Kidney (tissue), 14 donors: Measurements from ENCODE around the gene ARHGEF38. TPM values are rescaled to one million over a fixed set of nuclear protein-coding genes. Genes with fewer than 3 reads are reported as not detected.

Experiments used
- DNase-seq, 5 donors: peaks; one replicate each; pipeline ENCODE4 v3.0.0-alpha.2; 2013 to 2020
- FAIRE-seq: peaks from 2 replicates; lab custom pipeline; 2012; peaks lifted over from hg19 to GRCh38; lab: Jason Lieb, UNC
- H3K27ac ChIP-seq, 2 donors: one replicate each; pipeline ENCODE4 v1.7.0; 2013; ENCODE audit warnings: low read depth in 2 of 2, low read length in 2 of 2, inconsistent platforms in 1 of 2
- H3K27me3 ChIP-seq: one replicate; pipeline ENCODE4 v1.7.1; 2013; ENCODE audit warnings: low read length, inconsistent platforms; ENCODE audit not compliant: control insufficient read depth, insufficient read depth
- H3K36me3 ChIP-seq, 3 donors: one replicate each; pipeline versions ENCODE4 v1.7.0 to v1.7.1; 2013; ENCODE audit warnings: low read length in 3 of 3, control low read depth in 1 of 3, inconsistent platforms in 1 of 3; ENCODE audit not compliant: insufficient read depth in 3 of 3, control insufficient read depth in 2 of 3
- H3K4me1 ChIP-seq, 3 donors: one replicate each; pipeline versions ENCODE4 v1.7.0 to v1.7.1; 2013; ENCODE audit warnings: low read length in 3 of 3, inconsistent platforms in 1 of 3, low read depth in 1 of 3; ENCODE audit not compliant: control insufficient read depth in 2 of 3, insufficient read depth in 2 of 3
- H3K4me3 ChIP-seq, 3 donors: one replicate each; pipeline versions ENCODE4 v1.7.0 to v1.8.1; 2013; ENCODE audit warnings: low read length in 3 of 3, control low read depth in 1 of 3, inconsistent platforms in 1 of 3
- H3K9ac ChIP-seq, 3 donors: one replicate each; pipeline versions ENCODE4 v1.7.0 to v1.7.1; 2013; ENCODE audit warnings: low read length in 3 of 3, control low read depth in 1 of 3, inconsistent platforms in 1 of 3
- H3K9me3 ChIP-seq, 3 donors: one replicate each; pipeline versions ENCODE4 v1.7.0 to v1.7.1; 2013; ENCODE audit warnings: low read length in 3 of 3, control low read depth in 1 of 3, inconsistent platforms in 1 of 3; ENCODE audit not compliant: control insufficient read depth in 2 of 3, insufficient read depth in 1 of 3
- intact Hi-C: fragments of 100-400 bp; cut with DNase I; formaldehyde crosslinking; loops from one replicate; pipeline ENCODE4 v1.11.1; 2022
- polyA plus RNA-seq: library from polyadenylated mRNA; stranded (reverse); fragments of 350-450 nt; fragmentation: Illumina TruSeq; extraction: RNeasy Lipid Tissue Mini Kit (QIAGEN cat#74804); gene quantifications from one replicate; pipeline ENCODE4 v1.2.3, GENCODE V29; 2014; ENCODE audit warnings: low read depth, low replicate concordance; ENCODE audit not compliant: insufficient read depth
- total RNA-seq: library from RNA; stranded (reverse); fragmentation: NEBNext Ultra II Directional; extraction: Animal tissue kit (Norgen Biotek cat#: 25700); gene quantifications from one replicate; pipeline ENCODE4 v1.2.1, GENCODE V29; 2021
- TF ChIP-seq, protein P1 (sequence below): IDR thresholded peaks from 3 replicates; pipeline ENCODE4 v1.5.1; 2012; ENCODE audit warnings: mild to moderate bottlenecking, moderate library complexity, borderline replicate concordance; ENCODE audit not compliant: insufficient read depth; ENCODE audit errors: extremely low read depth
- donor health status: control.
- donor health status: control.
- donor health status: control.
- donor health status: control.
- donor health status: control.
- donor health status: DM: yes; HTN: yes; CAD: no.
- donor health status: Normal renal cell carcinoma (clear cell type).

The ARHGEF38 gene
- total and polyA plus RNA-seq, 2 donors from 2014 or later: 1.5 to 41.1 TPM

DNA sequence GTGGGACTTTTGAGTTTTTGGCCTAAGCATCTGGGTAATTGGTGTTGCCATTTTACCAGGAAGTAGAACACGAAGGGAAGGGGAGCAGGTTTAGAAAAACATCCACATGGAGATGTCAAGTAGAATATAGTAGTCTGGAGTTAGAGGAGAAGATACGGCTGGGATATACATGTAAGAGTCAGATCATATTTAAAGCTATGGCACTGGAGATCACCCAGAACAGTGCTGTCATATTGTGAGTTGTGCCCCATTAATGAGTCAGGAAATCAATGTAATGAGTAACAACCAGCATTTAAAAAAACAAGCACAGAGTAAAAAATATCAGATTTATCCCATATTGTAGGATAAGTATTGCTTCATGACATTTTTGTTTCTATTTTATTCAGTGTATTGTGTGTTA, 160.3 kb downstream of the ARHGEF38 start:
- TF ChIP-seq, protein P1, sequence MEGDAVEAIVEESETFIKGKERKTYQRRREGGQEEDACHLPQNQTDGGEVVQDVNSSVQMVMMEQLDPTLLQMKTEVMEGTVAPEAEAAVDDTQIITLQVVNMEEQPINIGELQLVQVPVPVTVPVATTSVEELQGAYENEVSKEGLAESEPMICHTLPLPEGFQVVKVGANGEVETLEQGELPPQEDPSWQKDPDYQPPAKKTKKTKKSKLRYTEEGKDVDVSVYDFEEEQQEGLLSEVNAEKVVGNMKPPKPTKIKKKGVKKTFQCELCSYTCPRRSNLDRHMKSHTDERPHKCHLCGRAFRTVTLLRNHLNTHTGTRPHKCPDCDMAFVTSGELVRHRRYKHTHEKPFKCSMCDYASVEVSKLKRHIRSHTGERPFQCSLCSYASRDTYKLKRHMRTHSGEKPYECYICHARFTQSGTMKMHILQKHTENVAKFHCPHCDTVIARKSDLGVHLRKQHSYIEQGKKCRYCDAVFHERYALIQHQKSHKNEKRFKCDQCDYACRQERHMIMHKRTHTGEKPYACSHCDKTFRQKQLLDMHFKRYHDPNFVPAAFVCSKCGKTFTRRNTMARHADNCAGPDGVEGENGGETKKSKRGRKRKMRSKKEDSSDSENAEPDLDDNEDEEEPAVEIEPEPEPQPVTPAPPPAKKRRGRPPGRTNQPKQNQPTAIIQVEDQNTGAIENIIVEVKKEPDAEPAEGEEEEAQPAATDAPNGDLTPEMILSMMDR: no peak
- Histone ChIP-seq H3K27me3 (no peaks in the 10 kb centered on the region), H3K36me3 (no peaks in the 10 kb centered on the region), H3K4me3 (no peak overlapping the region), H3K27ac (no peak overlapping the region), H3K9me3 (no peaks in the 10 kb centered on the region), H3K4me1 (peaks cover 0 to 4% (median 4%) of the 10 kb centered on the region in 3 donors), H3K9ac (no peak overlapping the region)
- DNase-seq (no peak), FAIRE-seq (no peak)
- intact Hi-C loops: no loop called here

DNA sequence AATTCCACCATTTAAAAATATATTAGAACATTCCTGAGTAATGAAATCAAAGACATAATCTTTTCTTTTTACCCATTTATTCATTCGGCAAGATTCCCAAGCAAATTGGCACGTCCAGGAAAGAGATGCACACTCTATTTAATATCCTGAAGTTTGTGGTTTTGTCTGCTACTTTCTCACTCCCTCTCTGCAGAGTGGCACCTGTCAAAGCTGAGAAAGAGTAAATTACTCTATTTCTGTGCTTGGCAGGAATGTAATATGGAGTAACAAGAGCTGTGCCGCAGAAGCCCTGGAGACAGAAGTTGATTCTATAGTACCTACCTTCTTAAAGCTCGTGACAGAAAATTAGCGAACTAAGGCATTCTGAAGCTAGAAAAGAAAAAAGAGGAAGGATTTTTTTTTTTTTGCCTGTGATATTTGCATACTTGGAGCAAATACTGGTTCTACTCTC, 161.7 kb downstream of the ARHGEF38 start:
- Histone ChIP-seq H3K36me3 (no peaks in the 10 kb centered on the region), H3K4me1 (peaks cover 0 to 4% (median 4%) of the 10 kb centered on the region in 3 donors), H3K4me3 (no peak overlapping the region), H3K9me3 (no peaks in the 10 kb centered on the region), H3K9ac (no peak overlapping the region), H3K27ac (no peak overlapping the region), H3K27me3 (no peaks in the 10 kb centered on the region)
- TF ChIP-seq, protein P1: no peak
- DNase-seq (no peak), FAIRE-seq (no peak)
- intact Hi-C loops: no loop called here

DNA sequence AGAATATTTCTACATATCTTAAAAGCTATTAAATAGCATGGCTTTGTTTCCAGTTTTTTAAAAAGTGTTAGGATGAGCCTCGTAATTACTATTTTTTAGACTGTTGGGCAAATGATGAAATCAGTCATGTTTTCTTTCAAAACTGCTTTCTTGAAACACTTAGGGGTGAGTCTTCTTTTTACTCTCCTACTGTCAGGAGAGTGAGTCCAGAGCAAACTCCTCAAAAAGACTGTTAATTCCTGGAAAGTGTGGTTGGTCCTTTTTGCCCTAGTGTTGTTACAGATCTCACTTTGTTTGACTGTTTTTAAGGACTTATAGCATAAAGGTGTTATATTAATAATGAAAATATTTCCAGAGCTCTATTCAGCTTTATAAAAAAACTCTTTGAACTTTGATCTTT, 162.5 kb downstream of the ARHGEF38 start:
- H3K27ac ChIP-seq: no peak overlapping the region
- no peaks in the 10 kb centered on the region for H3K36me3 ChIP-seq
- no peak overlapping the region for H3K4me3 ChIP-seq
- FAIRE-seq (no peak), DNase-seq (no peak)
- no peak overlapping the region for H3K9ac ChIP-seq
- TF ChIP-seq, protein P1: no peak
- H3K4me1 ChIP-seq: no peaks in the 10 kb centered on the region
- no peaks in the 10 kb centered on the region for H3K27me3 ChIP-seq
- intact Hi-C loops: no loop called here
- H3K9me3 ChIP-seq: no peaks in the 10 kb centered on the region
